ENCODE results near the gene COL4A1.

GRCh38 chr13:110331362-110331761, 24.4 kb upstream of the COL4A1 start:
- TF ChIP-seq POLR2AphosphoS5 (IDR thresholded peaks at IDR 0.05; ENCODE audit: low read depth, low read length): no peak
- TF ChIP-seq FOXP2 (optimal IDR thresholded peaks at IDR 0.05; ENCODE audit: borderline replicate concordance, extremely low read depth, extremely low read length, insufficient read depth): no peak
- TF ChIP-seq REST (IDR thresholded peaks at IDR 0.05; ENCODE audit: insufficient read depth in 1 of 2, low read depth in 2 of 2, low read length in 2 of 2): no peak
